Stimulated activated CD8-positive, alpha-beta memory T cell treated with anti-CD3 and anti-CD28 coated beads, Interleukin-2, amount 100 ng/mL, for 1 hour (primary cell): ENCODE results near the gene TNP2.

Source experiments
- DNase-seq, 2 donors: peaks; one replicate each; pipeline ENCODE4 v3.0.0-alpha.2; 2020; ENCODE audit warnings: low read depth in 2 of 2

TNP2 gene

DNA sequence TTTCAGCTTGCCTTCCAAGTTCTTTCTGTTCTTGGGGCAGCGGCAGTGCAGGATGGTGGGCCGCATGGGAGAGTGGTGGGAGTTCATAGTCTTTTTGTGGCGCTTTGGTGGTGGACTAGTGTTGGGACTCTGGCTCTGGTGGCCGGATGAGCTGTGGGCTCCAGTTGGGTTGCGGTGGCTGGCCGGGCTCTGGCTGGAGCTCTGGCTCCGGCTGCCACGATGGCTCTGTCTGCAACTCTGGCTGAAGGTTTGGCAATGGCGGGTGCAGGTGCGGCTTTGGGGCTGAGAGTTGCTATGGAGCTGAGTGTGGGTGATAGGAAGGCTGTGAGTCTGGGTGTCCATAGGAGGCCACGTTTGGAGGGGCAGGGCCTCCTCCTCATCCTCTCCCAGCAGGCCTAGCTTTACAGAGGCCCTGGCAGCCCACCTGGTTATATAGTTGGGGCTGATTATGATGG lies at the start of gene TNP2:
TSS of gene TNP2 (minus strand) at position 405 of the 455 bp plus-strand sequence. CDS start at position 342, 63 bp downstream.
- DNase-seq = no peak

- no peak for DNase-seq
These were observed 49.7 kb upstream of the TNP2 start for GRCh38 chr16:11318817-11319216.

GRCh38 chr16:11316331-11317015 lies 47.3 kb upstream of the TNP2 start:
- no peak for DNase-seq

DNA sequence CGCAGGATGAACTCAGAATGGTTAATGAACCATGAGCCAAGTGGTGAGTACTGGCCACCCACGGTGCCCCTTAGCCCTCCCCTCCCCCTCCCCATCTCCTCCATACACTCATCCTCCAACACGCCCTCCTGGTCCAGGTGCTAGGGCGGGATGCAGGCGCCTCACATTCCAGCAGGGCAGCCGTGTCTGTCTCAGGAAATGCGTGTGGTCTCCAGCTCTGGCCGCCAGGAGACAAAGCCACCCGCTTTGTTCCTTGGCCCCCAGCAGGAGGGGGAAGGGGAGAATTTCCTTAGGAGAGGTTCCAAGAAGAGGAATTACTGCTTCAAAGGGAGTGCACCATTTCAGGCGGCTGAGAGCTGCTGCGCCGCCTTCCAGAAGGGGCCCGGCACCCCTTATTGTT lies 46.4 kb upstream of the TNP2 start:
- no peak for DNase-seq

GRCh38 chr16:11314309-11314894 lies 45.3 kb upstream of the TNP2 start:
- DNase-seq = no peak

DNA sequence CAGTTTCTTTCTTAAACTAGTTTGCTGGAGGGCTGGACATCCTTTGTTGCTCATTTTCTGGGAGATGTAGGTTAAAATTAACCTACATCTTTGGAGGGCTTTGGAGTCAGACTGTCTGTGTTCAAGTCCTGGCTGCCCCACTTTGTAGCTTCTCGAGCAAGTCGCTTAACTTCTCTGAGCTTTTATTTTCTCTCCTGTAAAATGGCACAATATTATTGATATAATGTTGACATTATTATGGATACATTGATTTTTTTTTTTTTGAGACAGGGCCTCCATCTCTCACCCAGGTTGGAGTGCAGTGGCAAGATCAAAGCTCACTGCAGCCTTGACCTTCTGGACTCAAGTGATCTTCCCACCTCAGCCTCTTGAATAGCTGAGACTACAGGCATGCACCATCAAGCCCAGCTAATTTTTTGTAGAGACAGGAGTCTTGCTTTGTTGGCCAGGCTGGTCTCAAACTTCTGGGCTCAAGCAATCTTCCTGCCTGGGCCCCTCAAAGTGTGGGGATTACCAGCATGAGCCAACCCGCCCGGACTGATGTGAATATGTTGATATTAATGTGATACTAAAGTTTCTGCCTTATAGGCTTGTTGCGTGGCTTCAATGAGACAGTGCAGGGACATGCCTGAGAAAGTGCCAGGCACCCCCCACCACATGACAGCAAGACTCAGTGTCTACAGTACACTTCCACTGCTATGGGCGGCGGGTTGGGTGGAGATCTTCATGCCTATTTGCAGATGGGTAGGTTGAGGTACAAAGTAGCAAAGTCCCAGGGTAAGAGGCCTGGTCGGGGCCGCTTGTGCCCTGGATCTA lies 44.6 kb upstream of the TNP2 start:
- no peak for DNase-seq

DNA sequence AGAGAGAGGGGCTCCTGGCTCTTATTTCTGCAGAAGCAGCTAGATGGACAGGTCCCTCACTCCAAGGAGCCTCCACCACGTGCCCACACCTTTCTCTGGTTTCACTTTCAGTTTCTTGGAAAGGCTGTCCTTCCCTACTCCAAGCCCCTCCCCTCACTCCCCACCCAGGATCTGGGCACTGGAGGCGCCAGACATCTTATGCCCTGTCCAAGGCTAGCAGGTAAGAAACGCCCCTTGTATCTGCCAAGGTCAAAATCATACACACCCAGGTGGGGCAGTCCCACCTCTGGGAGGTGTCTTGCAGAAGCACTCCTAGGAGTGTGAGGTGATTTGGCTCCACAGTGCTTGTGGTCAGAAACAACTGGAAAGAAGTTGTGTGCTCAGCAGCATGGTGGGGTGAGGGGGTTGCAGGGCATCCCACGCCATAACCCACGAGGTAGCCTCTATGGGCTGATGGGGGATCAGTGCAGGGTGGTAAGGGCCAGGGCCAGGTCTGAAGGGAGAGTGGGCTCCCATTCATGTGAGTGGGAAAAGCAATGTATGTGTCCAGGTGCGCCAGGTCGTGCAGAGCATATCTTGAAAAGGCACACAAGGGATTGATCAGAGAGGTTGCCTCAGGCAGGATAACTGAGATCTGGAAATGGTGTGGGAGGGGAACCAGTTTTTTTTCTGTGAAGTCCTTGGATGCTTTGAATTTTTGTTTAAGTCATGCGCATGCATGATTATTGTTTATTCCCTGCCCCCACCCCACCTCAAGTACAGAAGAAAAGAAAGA lies 43.8 kb upstream of the TNP2 start:
- no peak for DNase-seq

DNA sequence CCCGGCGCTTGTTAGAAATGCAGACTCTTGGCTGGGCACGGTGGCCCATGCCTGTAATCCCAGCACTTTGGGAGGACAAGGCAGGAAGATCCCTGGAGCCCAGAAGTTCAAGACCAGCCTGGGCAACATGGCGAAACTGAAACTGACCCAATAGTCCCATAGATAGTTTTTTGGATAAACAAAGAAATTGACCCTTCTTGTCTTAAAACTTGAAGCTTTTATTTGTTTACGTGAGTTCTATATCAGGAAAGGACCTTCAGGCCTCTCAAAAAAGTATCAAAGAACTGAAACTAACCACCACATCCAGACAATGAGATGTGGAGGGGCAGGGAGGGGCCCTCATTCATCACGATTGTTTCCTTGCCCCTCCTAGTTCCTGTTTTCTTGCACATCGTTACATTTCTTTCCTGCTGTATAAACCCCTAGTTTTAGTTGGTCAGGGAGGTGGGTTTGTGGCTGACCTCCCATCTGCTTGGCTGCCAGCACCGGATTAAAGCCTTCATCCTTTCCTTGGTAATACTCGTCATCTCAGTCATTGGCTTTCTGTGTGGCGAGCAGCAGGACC lies 42.0 kb upstream of the TNP2 start:
- no peak for DNase-seq

GRCh38 chr16:11310634-11310977 lies 41.5 kb upstream of the TNP2 start:
- no peak for DNase-seq

- no peak for DNase-seq
These were observed 40.9 kb upstream of the TNP2 start for GRCh38 chr16:11309895-11310633.

DNA sequence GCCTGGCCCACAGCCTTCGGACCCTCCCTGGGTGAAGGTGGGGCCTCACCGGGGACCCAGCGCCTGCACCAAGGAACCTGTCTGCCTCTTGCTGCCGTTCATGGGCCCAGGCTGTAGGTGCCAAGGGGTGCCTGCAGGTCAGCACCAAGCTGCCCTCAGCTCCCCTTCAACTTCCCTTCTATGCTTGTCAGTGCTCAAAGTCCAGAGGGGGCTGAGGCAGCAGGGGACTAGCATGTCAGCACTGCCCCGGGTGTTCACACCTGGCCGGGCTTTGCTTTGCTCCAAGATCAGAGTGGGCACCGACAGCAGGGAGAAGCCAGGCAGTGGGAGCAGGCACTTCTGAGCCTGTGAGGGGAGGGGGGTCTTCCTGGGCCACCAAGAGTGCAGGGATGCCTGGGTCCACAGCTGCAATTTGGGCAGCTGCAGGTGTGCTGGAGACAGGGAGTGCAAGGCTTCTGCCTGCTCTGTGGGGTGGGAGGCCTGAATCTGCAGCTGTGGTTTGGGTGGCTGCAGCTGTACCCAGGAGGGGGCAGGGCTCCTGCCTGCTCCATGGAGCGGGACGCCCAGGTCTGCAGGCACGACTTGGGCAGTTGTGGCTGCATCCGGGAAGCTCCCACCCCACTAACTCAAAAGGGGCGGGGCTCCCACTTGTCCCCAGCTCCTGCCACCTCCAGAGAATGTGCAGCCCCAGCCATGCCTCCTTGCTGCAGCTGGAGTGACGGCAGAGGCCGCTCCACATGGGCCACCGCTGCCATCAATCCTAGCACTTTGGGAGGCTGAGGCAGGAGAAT lies 39.6 kb upstream of the TNP2 start:
- DNase-seq = no peak

DNA sequence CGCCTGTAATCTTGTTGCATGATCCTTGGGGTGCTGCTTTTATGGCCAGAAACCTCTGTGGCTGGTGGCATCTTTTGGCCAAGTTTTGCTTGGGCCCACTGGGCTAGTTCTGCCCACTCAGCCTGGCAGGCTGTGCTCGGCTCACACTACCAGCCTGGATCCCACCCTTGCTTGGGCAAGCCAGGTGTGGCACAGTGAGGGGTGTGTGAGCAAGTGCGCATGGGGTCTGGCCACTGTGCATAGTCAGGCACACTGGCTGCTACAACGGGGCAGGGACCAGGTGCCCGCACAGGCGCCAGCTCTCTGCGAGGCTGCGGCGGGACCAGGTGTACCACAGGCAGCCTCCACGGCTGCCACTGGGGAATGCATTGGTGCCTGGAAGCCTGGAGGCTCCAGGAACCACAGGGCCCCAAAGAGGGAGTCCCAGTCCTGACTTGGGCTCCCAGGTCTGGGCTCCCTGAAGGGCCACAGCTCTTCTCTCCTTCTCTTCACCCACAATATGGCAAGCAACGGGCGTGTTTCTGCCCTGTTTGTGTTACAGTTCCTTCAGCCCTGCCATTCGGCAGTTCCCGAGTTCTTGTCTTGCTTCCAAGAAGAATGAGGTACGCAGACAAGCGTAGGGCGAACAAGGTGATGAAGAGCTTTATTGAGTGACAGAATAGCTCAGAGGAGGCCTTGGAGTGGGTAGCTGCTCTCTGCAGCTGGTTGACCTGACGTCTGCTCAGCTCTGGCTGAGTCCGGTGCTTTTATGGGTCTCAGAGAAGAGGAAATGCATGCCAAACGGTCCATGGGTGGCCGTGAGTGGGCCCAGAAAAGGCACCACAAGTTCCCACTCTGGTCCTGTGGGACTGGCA lies 38.7 kb upstream of the TNP2 start:
- DNase-seq = no peak

DNA sequence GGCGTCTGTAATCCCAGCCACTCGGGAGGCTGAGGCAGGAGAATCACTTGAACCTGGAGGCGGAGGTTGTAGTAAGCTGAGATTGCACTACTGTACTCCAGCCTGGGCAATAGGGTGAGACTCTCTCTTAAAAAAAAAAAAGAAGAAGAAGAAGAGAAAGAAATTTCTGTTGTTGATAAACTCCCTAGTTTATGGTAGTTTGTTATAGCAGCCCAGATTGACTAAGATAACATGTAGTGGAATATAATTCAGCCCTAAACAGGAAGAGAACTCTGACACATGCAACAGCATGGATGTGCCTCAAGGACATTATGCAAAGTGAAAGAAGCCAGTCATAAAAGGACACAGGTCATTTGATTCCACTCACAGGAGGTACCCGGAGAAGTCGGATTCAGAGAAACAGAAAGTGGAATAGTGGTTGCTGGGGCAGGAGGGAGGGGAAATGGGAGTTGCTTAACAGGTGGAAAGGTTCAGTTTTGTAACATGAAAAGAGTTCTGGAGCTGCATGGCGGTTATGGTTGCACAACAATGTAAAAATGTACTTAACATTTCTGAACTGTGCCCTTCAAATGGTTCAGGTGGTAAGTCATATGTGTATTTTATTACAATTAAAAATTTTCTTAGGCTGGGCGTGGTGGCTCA lies 38.0 kb upstream of the TNP2 start:
- DNase-seq = no peak

DNA sequence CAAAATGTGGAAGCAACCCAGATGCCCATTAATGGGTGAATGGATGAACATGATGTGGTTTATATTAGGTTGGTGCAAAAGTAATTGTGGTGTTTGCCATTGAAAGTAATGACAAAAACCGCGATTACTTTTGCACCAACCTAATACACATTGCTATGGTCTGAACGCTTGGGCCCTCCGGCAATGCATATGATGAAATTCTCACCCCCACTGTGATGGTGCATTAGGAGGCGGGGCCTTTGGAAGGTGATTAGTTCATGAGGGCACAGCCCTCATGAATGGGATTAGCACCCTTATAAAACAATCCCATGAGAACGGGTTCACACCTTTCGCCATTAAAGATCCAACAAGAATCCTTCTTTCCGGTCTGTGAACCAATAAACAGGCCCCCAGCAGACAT lies 37.3 kb upstream of the TNP2 start:
- no peak for DNase-seq

DNA sequence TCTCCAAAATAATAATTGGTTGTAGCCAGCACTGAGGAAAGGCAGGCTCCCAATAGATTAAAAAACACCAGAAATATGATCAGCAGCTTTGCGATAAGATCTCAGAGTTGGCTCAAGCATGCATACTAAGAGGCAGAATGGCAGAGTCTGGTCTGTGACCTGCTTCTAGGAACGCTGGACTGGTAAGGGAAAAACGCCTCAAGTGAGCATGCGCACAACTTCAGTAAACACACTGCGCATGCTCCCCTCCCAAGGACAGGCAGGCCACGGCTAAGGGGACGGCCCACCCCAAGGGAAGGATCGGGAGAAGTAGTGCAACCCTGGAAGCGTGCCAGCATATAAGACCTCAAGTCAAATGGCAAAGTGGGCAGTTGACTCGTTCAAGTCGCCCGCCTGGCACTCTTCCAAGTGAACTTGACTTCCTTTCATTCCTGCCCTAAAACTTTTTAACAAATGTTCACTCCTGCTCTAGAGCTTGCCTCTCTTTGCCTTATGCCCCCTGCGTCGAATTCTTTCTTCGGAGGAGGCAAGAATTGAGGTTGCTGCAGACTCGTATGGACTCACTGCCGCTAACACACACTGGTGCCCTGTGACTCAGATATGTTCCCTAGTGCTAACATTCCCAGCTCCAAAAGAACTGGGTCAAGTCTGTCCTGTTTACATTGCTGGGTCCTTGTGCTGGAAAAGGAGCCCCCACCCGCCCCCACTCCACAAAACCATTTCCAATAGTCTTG lies 34.4 kb upstream of the TNP2 start:
- no peak for DNase-seq

- no peak for DNase-seq
These were observed 33.9 kb upstream of the TNP2 start for GRCh38 chr16:11302977-11303376.

DNA sequence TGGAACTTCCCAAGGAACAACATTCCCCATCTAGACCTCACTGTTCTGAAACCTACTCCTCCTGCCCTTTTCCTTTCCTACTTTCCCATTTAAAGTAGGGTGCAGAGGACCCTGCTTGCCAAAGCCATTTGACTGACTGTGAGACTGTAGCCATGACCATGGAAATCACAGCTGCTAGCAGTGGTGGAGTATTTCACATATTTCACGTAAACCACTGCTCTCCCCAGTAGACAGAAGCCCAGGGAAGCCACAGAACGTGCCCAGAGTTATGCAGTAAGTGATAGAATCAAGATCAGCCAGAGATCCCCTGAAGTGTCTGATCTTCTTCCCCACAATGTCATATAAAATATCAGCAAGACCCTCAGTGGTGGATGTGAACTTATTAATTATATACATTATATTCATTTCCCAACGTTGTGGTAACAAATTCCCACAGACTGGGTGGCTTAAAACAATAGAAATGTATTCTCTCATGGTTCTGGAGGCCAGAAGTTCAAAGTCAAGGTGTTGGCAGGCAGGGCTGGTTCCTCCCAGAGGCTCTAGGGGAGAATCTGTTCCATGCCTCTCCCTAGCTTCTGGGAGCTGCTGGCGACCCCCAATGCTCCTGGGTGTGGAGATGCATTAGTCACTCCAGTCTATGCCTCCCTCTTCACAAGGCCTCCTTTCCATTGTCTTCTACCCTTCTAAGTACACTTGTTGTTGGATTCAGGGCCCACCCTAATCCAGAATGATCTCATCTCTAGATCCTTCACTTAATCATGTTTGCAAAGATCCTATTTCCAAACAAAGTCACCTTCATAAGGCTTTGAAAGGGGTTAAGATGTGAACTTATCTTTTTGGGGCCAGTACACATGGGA lies 32.7 kb upstream of the TNP2 start:
- no peak for DNase-seq
